ENCODE results near the gene ZNF212. TPM values are rescaled to one million over a fixed set of nuclear protein-coding genes. Genes with fewer than 3 reads are reported as not detected.

ZNF212 gene
- total RNA-seq, 1 donor from 2014 or later: 15.8 TPM

DNA sequence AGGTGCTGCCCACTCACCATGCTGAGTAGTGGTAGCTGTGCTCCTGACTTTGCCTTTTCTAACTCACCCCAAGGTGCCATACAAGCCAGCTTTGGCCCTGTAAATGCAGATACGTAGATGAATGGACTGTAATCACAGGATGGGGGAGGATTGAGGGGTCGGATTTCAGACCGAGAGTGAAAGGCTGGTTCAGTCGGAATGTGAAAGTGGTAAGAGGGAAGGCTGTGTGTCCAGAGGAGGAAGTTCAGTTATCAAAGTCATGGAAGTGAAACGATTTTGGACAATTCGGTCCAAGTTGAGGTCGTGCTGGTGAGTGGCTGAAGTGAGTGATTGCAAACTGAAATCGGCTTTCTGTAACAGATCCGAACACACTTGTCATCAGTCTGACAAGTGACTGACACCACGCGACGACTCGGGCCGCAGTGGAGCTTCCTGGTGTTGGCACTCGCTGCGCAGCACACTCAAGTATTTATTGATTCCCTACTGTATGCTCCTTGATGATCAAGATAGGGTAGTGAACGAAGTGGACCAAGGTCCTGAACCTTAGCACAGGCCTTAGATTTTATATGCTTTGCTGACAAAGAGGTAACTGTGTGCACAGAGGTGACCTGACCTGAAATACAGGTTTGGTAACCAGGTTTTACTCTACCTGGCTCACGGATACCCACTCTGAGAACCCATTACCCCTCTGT is 33.6 kb upstream of the ZNF212 start:
- peaks cover 6% of the 10 kb centered on the region for H3K4me1 Mint-ChIP-seq
- H3K27me3 Mint-ChIP-seq (ENCODE audit: low read depth): no peaks in the 10 kb centered on the region
- TF ChIP-seq, protein P1, sequence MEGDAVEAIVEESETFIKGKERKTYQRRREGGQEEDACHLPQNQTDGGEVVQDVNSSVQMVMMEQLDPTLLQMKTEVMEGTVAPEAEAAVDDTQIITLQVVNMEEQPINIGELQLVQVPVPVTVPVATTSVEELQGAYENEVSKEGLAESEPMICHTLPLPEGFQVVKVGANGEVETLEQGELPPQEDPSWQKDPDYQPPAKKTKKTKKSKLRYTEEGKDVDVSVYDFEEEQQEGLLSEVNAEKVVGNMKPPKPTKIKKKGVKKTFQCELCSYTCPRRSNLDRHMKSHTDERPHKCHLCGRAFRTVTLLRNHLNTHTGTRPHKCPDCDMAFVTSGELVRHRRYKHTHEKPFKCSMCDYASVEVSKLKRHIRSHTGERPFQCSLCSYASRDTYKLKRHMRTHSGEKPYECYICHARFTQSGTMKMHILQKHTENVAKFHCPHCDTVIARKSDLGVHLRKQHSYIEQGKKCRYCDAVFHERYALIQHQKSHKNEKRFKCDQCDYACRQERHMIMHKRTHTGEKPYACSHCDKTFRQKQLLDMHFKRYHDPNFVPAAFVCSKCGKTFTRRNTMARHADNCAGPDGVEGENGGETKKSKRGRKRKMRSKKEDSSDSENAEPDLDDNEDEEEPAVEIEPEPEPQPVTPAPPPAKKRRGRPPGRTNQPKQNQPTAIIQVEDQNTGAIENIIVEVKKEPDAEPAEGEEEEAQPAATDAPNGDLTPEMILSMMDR (conservative IDR thresholded peaks at IDR 0.05): no peak
- H3K27ac Mint-ChIP-seq (ENCODE audit: unreplicated experiment): no peak overlapping the region
- H3K36me3 Mint-ChIP-seq (ENCODE audit: low read depth): peaks cover 34% of the 10 kb centered on the region
- no peaks in the 10 kb centered on the region for H3K9me3 Mint-ChIP-seq
- no peak overlapping the region for H3K4me3 Mint-ChIP-seq
- no peak for DNase-seq (ENCODE audit: low read depth, low spot score)

DNA sequence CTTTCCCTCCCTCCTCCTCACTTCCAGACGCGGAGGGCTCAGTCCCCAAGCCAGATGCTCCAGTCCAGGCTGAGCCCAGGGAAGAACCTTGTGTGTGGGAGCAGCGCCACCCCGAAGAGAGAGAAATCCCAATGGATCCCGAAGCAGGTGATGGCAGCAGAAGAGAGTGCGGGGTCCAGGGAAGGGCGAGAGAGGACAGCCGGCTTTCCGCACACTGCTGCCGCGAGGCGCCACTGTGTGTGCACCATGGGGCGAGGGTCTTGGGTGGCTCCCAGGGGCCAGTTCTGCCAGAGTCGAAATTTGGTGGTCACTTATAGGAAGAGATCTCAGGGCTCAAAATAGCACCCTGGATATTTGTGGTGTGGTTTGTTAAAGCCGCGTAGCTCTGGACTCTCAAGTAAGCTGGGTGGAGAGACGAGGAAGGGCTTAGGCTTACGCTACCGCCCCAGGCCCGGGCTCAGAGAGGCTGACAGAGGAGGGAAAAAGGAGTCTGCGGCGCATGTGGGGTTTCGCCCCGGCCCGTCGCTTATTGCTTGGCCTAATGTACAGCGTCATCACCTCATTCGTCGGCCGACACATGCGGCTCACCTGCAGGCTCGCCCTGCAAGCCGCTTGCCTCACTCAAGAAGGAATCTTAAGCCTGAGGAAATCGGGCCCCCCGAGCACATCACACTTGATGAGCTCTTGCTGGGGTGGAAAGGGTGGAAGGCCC is 32.0 kb upstream of the ZNF212 start:
- peaks cover 30% of the 10 kb centered on the region for H3K36me3 Mint-ChIP-seq (ENCODE audit: low read depth)
- TF ChIP-seq, protein P1 (conservative IDR thresholded peaks at IDR 0.05): no peak
- H3K4me3 Mint-ChIP-seq: no peak overlapping the region
- H3K27me3 Mint-ChIP-seq (ENCODE audit: low read depth): no peaks in the 10 kb centered on the region
- no peak for DNase-seq (ENCODE audit: low read depth, low spot score)
- H3K9me3 Mint-ChIP-seq: no peaks in the 10 kb centered on the region
- peaks cover 6% of the 10 kb centered on the region for H3K4me1 Mint-ChIP-seq
- H3K27ac Mint-ChIP-seq (ENCODE audit: unreplicated experiment): no peak overlapping the region

DNA sequence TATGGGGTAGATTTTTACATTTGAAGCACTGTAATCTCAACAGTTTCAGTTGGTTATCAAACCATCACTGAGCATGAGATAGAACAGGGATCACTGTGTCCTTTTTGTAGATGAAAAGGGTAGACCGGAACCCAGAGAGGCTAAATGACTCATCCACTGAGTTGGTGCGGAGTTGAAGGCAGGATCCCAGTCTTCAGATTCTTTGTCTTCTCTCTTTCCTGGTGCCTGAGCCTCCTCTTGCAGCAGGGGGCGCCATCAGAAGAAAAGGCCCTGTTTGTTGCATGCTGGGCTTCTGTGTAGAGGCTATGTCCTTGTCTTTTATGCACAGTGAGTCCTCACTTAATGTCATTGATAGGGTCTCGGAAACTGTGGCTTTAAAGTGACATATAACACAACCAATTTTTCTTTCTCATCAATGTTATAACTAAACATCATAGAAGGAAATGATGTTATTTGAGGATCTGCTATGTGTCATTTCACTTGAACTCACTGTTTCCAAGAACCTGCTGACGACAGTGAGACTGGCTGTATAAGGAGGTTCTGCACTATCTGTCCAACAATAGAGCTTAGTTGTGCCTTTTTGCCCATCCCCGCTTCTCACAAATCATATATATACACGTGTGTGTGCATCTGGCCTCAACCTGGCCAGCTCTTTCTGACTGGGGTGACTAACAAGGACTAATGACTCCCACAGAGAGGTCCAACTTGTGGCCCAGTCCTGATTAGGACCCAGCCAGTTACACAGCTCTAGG is 29.8 kb upstream of the ZNF212 start:
- peaks cover 6% of the 10 kb centered on the region for H3K4me1 Mint-ChIP-seq
- H3K4me3 Mint-ChIP-seq: peak overlapping the region; percentile 10
- no peaks in the 10 kb centered on the region for H3K27me3 Mint-ChIP-seq (ENCODE audit: low read depth)
- DNase-seq (ENCODE audit: low read depth, low spot score): peak; percentile 65
- TF ChIP-seq, protein P1 (conservative IDR thresholded peaks at IDR 0.05): peak; percentile 67
- H3K9me3 Mint-ChIP-seq: no peaks in the 10 kb centered on the region
- H3K27ac Mint-ChIP-seq (ENCODE audit: unreplicated experiment): peak overlapping the region; percentile 96
- peaks cover 25% of the 10 kb centered on the region for H3K36me3 Mint-ChIP-seq (ENCODE audit: low read depth)

DNA sequence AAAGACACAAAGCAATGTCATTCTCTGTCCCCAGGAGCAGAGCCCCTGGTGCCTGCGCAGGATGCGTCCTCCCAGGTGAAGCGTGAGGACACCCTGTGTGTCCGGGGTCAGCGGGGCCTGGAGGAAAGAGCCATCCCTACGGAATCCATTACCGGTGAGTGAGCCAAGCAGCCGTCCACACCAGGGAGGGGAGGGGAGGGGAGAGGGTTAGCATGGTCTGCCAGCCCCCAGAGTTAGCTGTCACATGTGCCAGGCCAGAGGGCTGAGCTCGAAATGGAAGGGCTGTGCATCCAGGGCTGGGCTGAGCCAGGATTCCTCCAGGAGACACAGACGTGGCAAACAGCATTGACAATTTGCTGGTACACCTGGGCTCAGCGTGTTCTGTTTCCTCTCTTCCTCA is 28.9 kb upstream of the ZNF212 start:
- Mint-ChIP-seq H3K9me3 (no peaks in the 10 kb centered on the region), H3K36me3 (ENCODE audit: low read depth) (peaks cover 25% of the 10 kb centered on the region), H3K27me3 (ENCODE audit: low read depth) (no peaks in the 10 kb centered on the region), H3K4me3 (no peak overlapping the region), H3K4me1 (peaks cover 6% of the 10 kb centered on the region), H3K27ac (ENCODE audit: unreplicated experiment) (no peak overlapping the region)
- TF ChIP-seq, protein P1 (conservative IDR thresholded peaks at IDR 0.05): no peak
- no peak for DNase-seq (ENCODE audit: low read depth, low spot score)

DNA sequence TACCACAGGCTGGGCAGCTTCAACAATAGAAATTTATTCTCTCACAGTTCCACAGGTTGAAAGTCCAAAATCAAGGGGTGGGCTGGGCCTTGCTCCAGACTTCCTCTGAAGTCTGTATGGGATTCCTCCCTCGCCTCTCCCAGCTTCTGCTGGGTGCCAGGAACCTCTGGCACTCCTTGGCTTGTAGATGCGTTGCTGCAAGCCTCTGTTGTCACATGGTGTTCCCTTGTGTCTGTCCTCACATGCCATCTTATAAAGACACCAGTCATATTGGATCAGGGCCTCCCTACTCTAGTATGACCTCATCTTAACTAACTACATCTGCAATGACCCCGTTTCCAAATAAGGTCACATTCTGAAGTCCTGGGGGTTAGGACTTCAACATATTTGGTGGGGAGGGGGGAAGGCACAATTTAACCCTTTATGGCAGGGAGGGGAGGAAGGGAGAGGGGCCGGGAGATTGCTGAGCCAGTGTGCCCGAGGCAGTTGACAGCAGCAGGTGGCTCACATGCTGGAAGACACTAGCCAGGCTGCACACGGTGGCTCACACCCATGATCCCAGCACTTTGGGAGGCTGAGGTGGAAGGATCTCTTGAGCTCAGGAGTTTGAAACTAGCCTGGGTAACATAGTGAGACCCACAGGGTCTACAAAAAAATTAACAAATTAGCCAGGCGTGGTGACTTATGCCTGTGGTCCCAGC is 25.3 kb upstream of the ZNF212 start:
- H3K4me1 Mint-ChIP-seq: peaks cover 6% of the 10 kb centered on the region
- no peak overlapping the region for H3K4me3 Mint-ChIP-seq
- H3K9me3 Mint-ChIP-seq: no peaks in the 10 kb centered on the region
- no peaks in the 10 kb centered on the region for H3K27me3 Mint-ChIP-seq (ENCODE audit: low read depth)
- no peak overlapping the region for H3K27ac Mint-ChIP-seq (ENCODE audit: unreplicated experiment)
- no peak for DNase-seq (ENCODE audit: low read depth, low spot score)
- peaks cover 20% of the 10 kb centered on the region for H3K36me3 Mint-ChIP-seq (ENCODE audit: low read depth)
- TF ChIP-seq, protein P1 (conservative IDR thresholded peaks at IDR 0.05): no peak
